Panc1 (cell line): ENCODE measurements around the gene MGMT. TPM values are rescaled to one million over a fixed set of nuclear protein-coding genes. Genes with fewer than 3 reads are reported as not detected.

Experiments
- ATAC-seq: fragments of 200-7000 bp; cut with Tn5 transposase; 2 replicates; pipeline ENCODE4 v1.9.1; 2020; ENCODE audit warnings: mild to moderate bottlenecking, moderate library complexity
- BruUV-seq: library from RNA; stranded (reverse); fragments of 400-500 nt; replicated peaks from 2 replicates; lab custom pipeline; 2021; lab: Mats Ljungman, UMichigan
- CTCF ChIA-PET: fragments of 300-600 bp; sonication (Branson Sonifier 250); formaldehyde crosslinking; loops from one replicate; lab custom pipeline; 2022; ENCODE audit warnings: antibody characterized with exemption; lab: Charles Lee
- POLR2A ChIA-PET: fragments of 300-600 bp; sonication (Branson Sonifier 250); formaldehyde crosslinking; loops from one replicate; lab custom pipeline; 2022; ENCODE audit warnings: antibody characterized with exemption; lab: Charles Lee
- DNase-seq: peaks from one replicate; pipeline ENCODE4 v3.0.0-alpha.2; 2010; ENCODE audit warnings: low read depth, low spot score
- H3K27ac ChIP-seq: 2 replicates; pipeline ENCODE4 v1.5.1; 2011; ENCODE audit warnings: mild to moderate bottlenecking, low read length, inconsistent platforms
- H3K27me3 ChIP-seq: fragments of 200-500 bp; sonication (Bioruptor generic); 2 replicates; pipeline ENCODE4 v1.6.0; 2014; ENCODE audit warnings: low read length, inconsistent platforms; ENCODE audit not compliant: control insufficient read depth, insufficient read depth
- H3K36me3 ChIP-seq: fragments of 200-500 bp; sonication (Bioruptor generic); 2 replicates; pipeline ENCODE4 v1.5.1; 2014; ENCODE audit warnings: inconsistent platforms, mild to moderate bottlenecking, low read length, moderate library complexity; ENCODE audit not compliant: control insufficient read depth, insufficient read depth
- H3K4me1 ChIP-seq: 2 replicates; pipeline ENCODE4 v1.5.1; 2011; ENCODE audit warnings: inconsistent platforms, mild to moderate bottlenecking, low read length, moderate library complexity; ENCODE audit not compliant: control insufficient read depth, insufficient read depth
- H3K4me3 ChIP-seq, 2 experiments: 2 replicates each; pipeline ENCODE4 v1.5.1; 2011 to 2012; ENCODE audit warnings: low read depth in 2 of 2, low read length in 2 of 2, mild to moderate bottlenecking in 2 of 2, inconsistent platforms in 1 of 2, moderate library complexity in 1 of 2
- H3K9me3 ChIP-seq: fragments of 200-500 bp; sonication (Bioruptor generic); 2 replicates; pipeline ENCODE4 v1.5.1; 2014; ENCODE audit warnings: low read depth, mild to moderate bottlenecking, inconsistent platforms, low read length, moderate library complexity; ENCODE audit not compliant: control insufficient read depth, insufficient read depth
- CTCF ChIP-seq: fragments of 450-650 bp; IDR thresholded peaks from 2 replicates; pipeline ENCODE4 v1.5.1; 2017; ENCODE audit warnings: mild to moderate bottlenecking
- POLR2AphosphoS5 ChIP-seq: IDR thresholded peaks from 2 replicates; pipeline ENCODE4 v1.6.1; 2012; ENCODE audit warnings: mild to moderate bottlenecking, low read depth, low read length, moderate library complexity
- REST ChIP-seq, 2 experiments: IDR thresholded peaks; 2 replicates each; pipeline ENCODE4 v1.6.1; 2011 to 2012; ENCODE audit warnings: low read depth in 2 of 2, control low read depth in 1 of 2, low read length in 1 of 2, mild to moderate bottlenecking in 1 of 2, moderate library complexity in 1 of 2; ENCODE audit not compliant: insufficient read depth in 1 of 2
- SIN3A ChIP-seq: IDR thresholded peaks from 2 replicates; pipeline ENCODE4 v1.6.1; 2012; ENCODE audit warnings: low read depth, mild to moderate bottlenecking, low read length, moderate library complexity, borderline replicate concordance; ENCODE audit not compliant: insufficient read depth
- TCF7L2 ChIP-seq: IDR thresholded peaks from 2 replicates; pipeline ENCODE4 v1.6.1; 2011; ENCODE audit warnings: mild to moderate bottlenecking, low read depth, low read length, inconsistent platforms
- in situ Hi-C: cut with HindIII; loops from 2 replicates; pipeline ENCODE4 v1.10.0; 2016; ENCODE audit warnings: low sequenced_read_pairs, low pct_unique_long_range_greater_than_20kb
- intact Hi-C: fragments of 100-400 bp; cut with micrococcal nuclease; formaldehyde crosslinking; loops from one replicate; pipeline ENCODE4 v1.10.0; 2022; ENCODE audit not compliant: unreplicated experiment
- total RNA-seq: library from RNA; stranded (reverse); gene quantifications from one replicate; pipeline ENCODE4 v1.2.1, GENCODE V29; 2021; ENCODE audit not compliant: unreplicated experiment

MGMT gene
- total RNA-seq, 1 experiment from 2014 or later: 27.3 TPM

GRCh38 chr10:129581827-129582411 is 114.9 kb downstream of the MGMT start:
- Histone ChIP-seq H3K4me1 (no peaks in the 10 kb centered on the region), H3K27me3 (no peaks in the 10 kb centered on the region), H3K9me3 (peaks cover 12% of the 10 kb centered on the region; the same call in 1 of the 2 replicates), H3K4me3 (no peak overlapping the region), H3K27ac (no peak overlapping the region), H3K36me3 (no peaks in the 10 kb centered on the region)
- BruUV-seq: no TSS peak
- TF ChIP-seq TCF7L2 (no peak), POLR2AphosphoS5 (no peak), CTCF (no peak), REST (IDR thresholded peaks at IDR 0.05; ENCODE audit: insufficient read depth in 1 of 2, low read depth in 2 of 2, low read length in 1 of 2) (no peak), SIN3A (no peak)
- intact Hi-C loops (no loop called here), in situ Hi-C loops (no loop called here)
- DNase-seq: no peak
- POLR2A ChIA-PET: no interaction called here
- CTCF ChIA-PET: no interaction called here
- ATAC-seq: no peak

- no peak for ATAC-seq
- DNase-seq: no peak
- Histone ChIP-seq H3K27me3 (no peaks in the 10 kb centered on the region), H3K9me3 (peaks cover 25% of the 10 kb centered on the region; the same call in 1 of the 2 replicates), H3K4me1 (no peaks in the 10 kb centered on the region), H3K36me3 (no peaks in the 10 kb centered on the region), H3K4me3 (no peak overlapping the region), H3K27ac (no peak overlapping the region)
- ChIA-PET POLR2A (no interaction called here), CTCF (no interaction called here)
- in situ Hi-C loops: no loop called here
- intact Hi-C loops: no loop called here
- BruUV-seq: no TSS peak
- TF ChIP-seq POLR2AphosphoS5 (no peak), TCF7L2 (no peak), SIN3A (no peak), REST (IDR thresholded peaks at IDR 0.05; ENCODE audit: insufficient read depth in 1 of 2, low read depth in 2 of 2, low read length in 1 of 2) (no peak), CTCF (no peak)
Measured at GRCh38 chr10:129583831-129584230, 116.8 kb downstream of the MGMT start.
